ENCODE data around the gene STX1A. TPM values are rescaled to one million over a fixed set of nuclear protein-coding genes. Genes with fewer than 3 reads are reported as not detected.
A peak's percentile ranks its signal among the peaks of the same experiment; 100 is the strongest.
"Not testable (repeated sequence)": the region's sequence is repeated elsewhere in the genome, so short reads cannot be mapped to it uniquely, and the experiment has no call there.

STX1A gene
- total and polyA plus RNA-seq, 5 experiments from 2014 or later: 0.69 to 7.8 (median 2.2) TPM

DNA sequence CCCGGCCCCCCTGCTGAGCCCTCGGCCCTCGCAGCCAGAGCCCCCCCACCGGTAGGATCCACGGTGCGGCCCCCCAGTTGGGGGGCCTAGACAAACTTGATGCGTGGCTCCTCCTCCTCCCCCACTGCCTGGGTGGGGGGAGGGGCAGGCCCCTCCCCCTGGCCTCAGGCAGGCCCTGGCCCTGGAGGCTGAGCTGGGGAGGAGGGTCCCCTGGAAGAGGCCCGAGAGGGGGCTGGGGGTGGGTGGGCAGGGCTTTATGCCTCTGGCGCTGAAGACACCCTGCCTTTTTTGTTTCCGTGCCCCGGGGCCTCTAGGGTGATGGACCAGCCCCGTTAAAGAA, 48.2 kb downstream of the STX1A start:
- Mint-ChIP-seq H3K4me1 (peaks cover 2 to 11% (median 8%) of the 10 kb centered on the region in 4 donors), H3K9me3 (no peaks in the 10 kb centered on the region), H3K36me3 (no peaks in the 10 kb centered on the region), H3K27ac (no peak overlapping the region), H3K27me3 (peaks cover 0 to 2% (median 0%) of the 10 kb centered on the region in 5 donors), H3K4me3 (no peak overlapping the region)
- POLR2A ChIA-PET: no interaction called here
- DNase-seq (no peak), ATAC-seq (no peak)

- POLR2A ChIA-PET: interaction anchor here (0.7 to 1.0 kb wide), 2 partner anchors 148 to 1796 kb away, joined by 3 to 4 read pairs; partner anchors contain the start of gene BAZ1B
- Mint-ChIP-seq H3K27ac (no peak overlapping the region), H3K4me1 (peaks cover 2 to 13% (median 10%) of the 10 kb centered on the region in 4 donors), H3K36me3 (no peaks in the 10 kb centered on the region), H3K9me3 (no peaks in the 10 kb centered on the region), H3K27me3 (peaks cover 2 to 13% (median 8%) of the 10 kb centered on the region in 5 donors), H3K4me3 (peak overlapping the region in 1 of 10 donors; percentile 36)
- no peak for DNase-seq
- no peak for ATAC-seq
Measured at GRCh38 chr7:73669858-73670385, 49.5 kb downstream of the STX1A start.

- POLR2A ChIA-PET: interaction anchor here (1.0 kb wide), 1 partner anchor 147 kb away, joined by 3 read pairs; the partner anchor contains the start of gene BAZ1B
- Mint-ChIP-seq H3K27me3 (peaks cover 3 to 19% (median 10%) of the 10 kb centered on the region in 5 donors), H3K27ac (no peak overlapping the region), H3K4me1 (peaks cover 2 to 13% (median 10%) of the 10 kb centered on the region in 4 donors), H3K9me3 (no peaks in the 10 kb centered on the region), H3K36me3 (no peaks in the 10 kb centered on the region), H3K4me3 (no peak overlapping the region)
- no peak for DNase-seq
- ATAC-seq: no peak
Measured at GRCh38 chr7:73669288-73669701, 50.2 kb downstream of the STX1A start.

- H3K4me1 Mint-ChIP-seq: peaks cover 2 to 13% (median 10%) of the 10 kb centered on the region in 4 donors
- DNase-seq (no peak), ATAC-seq (no peak)
- no peaks in the 10 kb centered on the region for H3K9me3 Mint-ChIP-seq
- POLR2A ChIA-PET: interaction anchor here (1.0 to 1.6 kb wide), 2 partner anchors 8 to 147 kb away, joined by 3 to 7 read pairs; partner anchors contain the start of gene BAZ1B
- peaks cover 6 to 24% (median 13%) of the 10 kb centered on the region in 5 donors for H3K27me3 Mint-ChIP-seq
- no peaks in the 10 kb centered on the region for H3K36me3 Mint-ChIP-seq
- H3K4me3 Mint-ChIP-seq: peak overlapping the region; percentile 61 to 88 (median 77)
- peak overlapping the region in 3 of 10 donors; percentile 25 to 76 (median 49) for H3K27ac Mint-ChIP-seq
Measured at GRCh38 chr7:73668886-73669230, 50.6 kb downstream of the STX1A start.

DNA sequence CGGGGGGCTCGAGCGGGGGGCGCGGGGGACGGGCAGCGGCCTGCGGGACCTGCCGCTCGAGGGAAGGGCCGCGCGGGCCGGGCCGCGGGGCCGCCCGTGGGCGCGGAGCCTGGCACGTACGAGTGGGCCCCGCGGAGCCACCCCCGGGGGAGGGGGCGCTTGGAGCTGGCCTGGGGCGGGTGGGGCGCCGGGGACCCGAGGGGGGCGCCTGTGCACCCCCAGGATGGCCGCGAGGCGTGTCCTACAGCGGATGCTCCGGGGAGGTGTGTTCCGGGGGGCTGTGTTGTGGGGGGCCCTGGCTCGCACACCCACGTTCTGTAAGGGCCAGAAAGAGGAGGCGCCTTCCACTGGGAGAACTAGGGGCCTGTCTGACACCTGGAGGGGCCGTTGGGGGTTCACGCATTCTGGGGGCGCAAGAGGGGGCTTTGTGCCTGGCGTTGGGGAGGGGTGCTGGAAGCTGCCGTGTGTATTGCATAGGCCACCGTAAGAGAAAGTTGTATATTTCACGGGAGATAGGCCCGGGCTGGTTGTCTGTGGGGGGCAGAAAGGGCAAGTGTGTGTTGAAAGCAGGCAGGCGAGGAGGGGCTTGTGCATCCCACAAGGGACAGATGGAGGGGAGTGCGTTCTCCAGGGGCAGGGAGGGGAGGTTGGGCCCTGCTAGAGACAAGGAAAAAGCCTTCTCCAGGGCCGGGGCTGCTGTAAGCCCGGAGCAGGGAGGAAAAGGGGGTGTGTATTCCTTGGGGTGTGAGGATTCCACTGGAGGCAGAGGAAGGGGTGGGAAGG, 51.2 kb downstream of the STX1A start:
- Mint-ChIP-seq H3K36me3 (peaks cover 0 to under 1% (median under 1%) of the 10 kb centered on the region in 3 donors), H3K4me1 (peaks cover 3 to 13% (median 10%) of the 10 kb centered on the region in 4 donors), H3K9me3 (peaks cover 0 to 2% (median under 1%) of the 10 kb centered on the region in 9 donors), H3K27ac (peak overlapping the region in 4 of 10 donors; percentile 25 to 76 (median 42)), H3K27me3 (peaks cover 10 to 29% (median 17%) of the 10 kb centered on the region in 5 donors), H3K4me3 (peak overlapping the region; percentile 61 to 88 (median 77))
- peak in 4 of 10 donors; percentile 5 to 31 (median 24) for DNase-seq
- ATAC-seq: peak; percentile 14 to 21
- POLR2A ChIA-PET: interaction anchor here (0.9 to 1.6 kb wide), 4 partner anchors 9 to 146 kb away, joined by 3 to 7 read pairs (median 4); partner anchors contain the start of gene BAZ1B

GRCh38 chr7:73667344-73668102, 51.9 kb downstream of the STX1A start, which contains the start of gene VPS37D:
Gene VPS37D (plus strand): TSS chr7:73667831. CDS start chr7:73667959, 128 bp downstream.
- DNase-seq (peak; percentile 85 to 99 (median 94)), ATAC-seq (peak; percentile 93)
- Mint-ChIP-seq H3K9me3 (peaks cover 0 to 8% (median 4%) of the 10 kb centered on the region in 9 donors), H3K4me1 (peaks cover 4 to 13% (median 10%) of the 10 kb centered on the region in 4 donors), H3K27me3 (peaks cover 14 to 37% (median 22%) of the 10 kb centered on the region in 5 donors), H3K27ac (peak within 1 kb of the TSS in 6 of 10 donors; percentile 8 to 85 (median 46)), H3K4me3 (peak within 1 kb of the TSS; percentile 71 to 88 (median 78)), H3K36me3 (peaks cover 0 to 6% (median 4%) of the 10 kb centered on the region in 3 donors)
- POLR2A ChIA-PET: interaction anchor here (0.9 to 1.6 kb wide), 3 partner anchors 10 to 72 kb away, joined by 3 to 7 read pairs (median 4); no protein-coding TSS in a partner anchor

DNA sequence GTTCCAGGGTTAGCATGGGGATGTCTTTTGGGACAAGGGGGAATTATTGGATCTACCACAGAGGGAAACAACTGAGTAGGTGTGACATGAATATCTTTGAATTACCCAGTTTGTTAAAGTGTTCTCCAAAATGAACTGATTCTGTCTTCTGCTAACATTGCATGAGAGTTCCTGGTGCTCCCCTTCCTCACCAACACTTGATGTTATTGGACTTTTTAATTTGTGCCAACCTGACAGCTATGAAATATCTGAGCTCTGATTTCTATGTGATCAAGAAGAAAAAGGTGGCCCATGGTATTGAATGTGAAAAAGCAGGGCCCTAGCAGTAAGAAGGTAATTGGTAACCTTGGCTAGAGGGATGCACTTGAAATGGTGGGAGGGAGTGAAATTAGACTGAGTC, 56.4 kb downstream of the STX1A start:
- peaks cover 0 to 6% (median 4%) of the 10 kb centered on the region in 3 donors for H3K36me3 Mint-ChIP-seq
- POLR2A ChIA-PET: no interaction called here
- DNase-seq (no peak), ATAC-seq (no peak)
- H3K4me3 Mint-ChIP-seq: no peak overlapping the region
- H3K4me1 Mint-ChIP-seq: peaks cover 0 to 6% (median 4%) of the 10 kb centered on the region in 4 donors
- peaks cover 21 to 46% (median 30%) of the 10 kb centered on the region in 5 donors for H3K27me3 Mint-ChIP-seq
- H3K27ac Mint-ChIP-seq: no peak overlapping the region
- H3K9me3 Mint-ChIP-seq: peaks cover 0 to 8% (median 4%) of the 10 kb centered on the region in 9 donors

GRCh38 chr7:73660594-73660993, 58.9 kb downstream of the STX1A start:
- DNase-seq, H3K4me3 Mint-ChIP-seq, H3K27ac Mint-ChIP-seq, H3K36me3 Mint-ChIP-seq, ATAC-seq, POLR2A ChIA-PET, H3K9me3 Mint-ChIP-seq, H3K4me1 Mint-ChIP-seq: not testable (repeated sequence)
- peaks cover 21 to 41% (median 28%) of the 10 kb centered on the region in 5 donors for H3K27me3 Mint-ChIP-seq

DNA sequence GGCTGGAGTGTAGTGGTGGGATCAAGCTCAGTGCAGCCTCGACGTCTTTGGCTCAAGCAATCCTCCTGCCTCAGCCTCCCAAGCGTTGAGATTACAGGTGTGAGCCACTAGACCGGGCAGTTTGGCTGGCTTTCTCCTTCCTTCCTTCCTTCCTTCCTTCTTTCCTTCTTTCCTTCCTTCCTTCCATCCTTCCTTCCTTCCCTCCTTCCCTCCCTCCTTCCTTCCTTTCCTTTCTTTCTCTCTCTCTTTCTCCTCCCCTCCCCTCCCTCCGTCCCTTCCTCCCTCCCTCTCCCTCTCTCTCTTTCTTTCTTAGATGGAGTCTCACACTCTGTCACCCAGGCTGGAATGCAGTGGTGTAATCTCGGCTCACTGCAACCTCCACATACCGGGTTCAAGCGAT, 59.5 kb downstream of the STX1A start:
- POLR2A ChIA-PET: no interaction called here
- no peak for DNase-seq
- Mint-ChIP-seq H3K27ac (no peak overlapping the region), H3K4me1 (peaks cover 0 to 2% (median 0%) of the 10 kb centered on the region in 4 donors), H3K27me3 (peaks cover 19 to 41% (median 32%) of the 10 kb centered on the region in 5 donors), H3K36me3 (peaks cover 0 to 6% (median 4%) of the 10 kb centered on the region in 3 donors), H3K4me3 (no peak overlapping the region), H3K9me3 (peaks cover 0 to 8% (median 4%) of the 10 kb centered on the region in 9 donors)
- no peak for ATAC-seq

GRCh38 chr7:73655309-73655708, 64.2 kb downstream of the STX1A start:
- H3K9me3 Mint-ChIP-seq, H3K4me3 Mint-ChIP-seq, DNase-seq, ATAC-seq, H3K36me3 Mint-ChIP-seq, POLR2A ChIA-PET, H3K27ac Mint-ChIP-seq, H3K4me1 Mint-ChIP-seq: not testable (repeated sequence)
- peaks cover 12 to 35% (median 25%) of the 10 kb centered on the region in 5 donors for H3K27me3 Mint-ChIP-seq

GRCh38 chr7:73652541-73652949, 66.9 kb downstream of the STX1A start:
- Mint-ChIP-seq H3K4me1 (peaks cover 9 to 20% (median 12%) of the 10 kb centered on the region in 4 donors), H3K9me3 (no peaks in the 10 kb centered on the region), H3K4me3 (no peak overlapping the region), H3K27ac (no peak overlapping the region), H3K27me3 (peaks cover 17 to 54% (median 45%) of the 10 kb centered on the region in 5 donors), H3K36me3 (peaks cover 0 to 4% (median 0%) of the 10 kb centered on the region in 3 donors)
- POLR2A ChIA-PET: no interaction called here
- ATAC-seq (no peak), DNase-seq (no peak)

GRCh38 chr7:73650524-73650923, 68.9 kb downstream of the STX1A start:
- POLR2A ChIA-PET: no interaction called here
- DNase-seq (no peak), ATAC-seq (no peak)
- no peak overlapping the region for H3K4me3 Mint-ChIP-seq
- H3K4me1 Mint-ChIP-seq: peaks cover 11 to 20% (median 12%) of the 10 kb centered on the region in 4 donors
- peaks cover 24 to 72% (median 55%) of the 10 kb centered on the region in 5 donors for H3K27me3 Mint-ChIP-seq
- no peaks in the 10 kb centered on the region for H3K9me3 Mint-ChIP-seq
- peak overlapping the region in 1 of 10 donors; percentile 43 for H3K27ac Mint-ChIP-seq
- peaks cover 0 to 4% (median 0%) of the 10 kb centered on the region in 3 donors for H3K36me3 Mint-ChIP-seq
